ENCODE data around the gene OR10C1. TPM values are rescaled to one million over a fixed set of nuclear protein-coding genes. Genes with fewer than 3 reads are reported as not detected.

Gene OR10C1
- total and polyA plus RNA-seq, 10 of the 15 experiments (the other 5 are each of a cell fraction or from before 2014, with no cell fraction given): not detected

DNA sequence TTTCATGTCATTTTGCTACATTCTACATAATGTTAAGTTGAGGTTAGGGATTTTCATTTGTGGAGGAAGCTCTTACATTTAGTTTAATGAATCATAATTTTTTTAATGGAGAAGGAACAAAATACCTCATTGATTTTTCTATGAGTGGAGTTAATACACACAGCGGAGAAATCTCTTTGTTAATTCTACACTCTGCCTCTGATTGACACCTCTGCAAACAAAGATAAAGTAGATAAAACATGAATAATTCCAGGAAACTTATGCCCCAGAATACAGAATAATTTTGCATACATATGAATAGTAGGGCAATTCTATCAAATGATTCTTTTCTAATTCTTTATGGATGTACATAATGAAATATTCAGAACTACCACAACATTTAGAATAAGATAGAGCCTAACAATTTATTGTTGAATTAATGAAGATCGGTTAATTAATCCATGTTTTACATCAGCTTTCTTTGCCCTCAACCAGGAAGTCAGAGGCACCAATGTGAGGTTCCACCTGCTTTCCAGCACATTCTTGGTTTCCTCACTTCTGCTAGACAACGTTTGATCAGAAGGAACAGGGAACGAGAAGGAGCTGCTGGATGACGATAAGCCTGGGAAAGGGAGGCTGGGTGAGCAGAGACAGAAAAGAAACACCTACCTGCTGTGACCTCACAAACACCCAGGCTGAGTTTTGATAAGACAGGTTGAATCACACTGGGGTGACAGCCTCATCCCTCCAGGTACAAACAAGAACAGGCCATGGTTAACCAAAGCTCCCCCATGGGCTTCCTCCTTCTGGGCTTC lies 22.1 kb downstream of the OR10C1 start:
- SMC1A ChIA-PET (ENCODE audit: uncharacterized antibody, unreplicated experiment): no interaction called here
- CTCF ChIA-PET: interaction anchor here (0.6 kb wide), 2 partner anchors 553 to 1852 kb away, joined by 3 read pairs; no protein-coding TSS in a partner anchor
- intact Hi-C loops (cut with micrococcal nuclease; ENCODE audit: unreplicated experiment) (no loop called here), in situ Hi-C loops (cut with MboI) (no loop called here)
- RAD21 ChIA-PET (ENCODE audit: unreplicated experiment): no interaction called here
- no peak overlapping the region for H2AFZ ChIP-seq (ENCODE audit: control insufficient read depth, low read depth, low read length)
- POLR2A ChIA-PET: no interaction called here
- no peak overlapping the region for H3K9ac ChIP-seq (ENCODE audit: control insufficient read depth, insufficient read depth, low read length)
- no TSS peak for BruUV-seq (replicated peaks)
- H3K9me3 ChIP-seq (replicated peaks; ENCODE audit: control insufficient read depth, insufficient read depth, low read length): no peaks in the 10 kb centered on the region
- no peaks in the 10 kb centered on the region for H3K4me1 ChIP-seq (ENCODE audit: control insufficient read depth, insufficient read depth, low read length)
- no peak for TF ChIP-seq NFYB (IDR thresholded peaks at IDR 0.05; ENCODE audit: insufficient read depth, low read depth, low read length)
- no peak for TF ChIP-seq JUNB (IDR thresholded peaks at IDR 0.05)
- TF ChIP-seq, protein P1, sequence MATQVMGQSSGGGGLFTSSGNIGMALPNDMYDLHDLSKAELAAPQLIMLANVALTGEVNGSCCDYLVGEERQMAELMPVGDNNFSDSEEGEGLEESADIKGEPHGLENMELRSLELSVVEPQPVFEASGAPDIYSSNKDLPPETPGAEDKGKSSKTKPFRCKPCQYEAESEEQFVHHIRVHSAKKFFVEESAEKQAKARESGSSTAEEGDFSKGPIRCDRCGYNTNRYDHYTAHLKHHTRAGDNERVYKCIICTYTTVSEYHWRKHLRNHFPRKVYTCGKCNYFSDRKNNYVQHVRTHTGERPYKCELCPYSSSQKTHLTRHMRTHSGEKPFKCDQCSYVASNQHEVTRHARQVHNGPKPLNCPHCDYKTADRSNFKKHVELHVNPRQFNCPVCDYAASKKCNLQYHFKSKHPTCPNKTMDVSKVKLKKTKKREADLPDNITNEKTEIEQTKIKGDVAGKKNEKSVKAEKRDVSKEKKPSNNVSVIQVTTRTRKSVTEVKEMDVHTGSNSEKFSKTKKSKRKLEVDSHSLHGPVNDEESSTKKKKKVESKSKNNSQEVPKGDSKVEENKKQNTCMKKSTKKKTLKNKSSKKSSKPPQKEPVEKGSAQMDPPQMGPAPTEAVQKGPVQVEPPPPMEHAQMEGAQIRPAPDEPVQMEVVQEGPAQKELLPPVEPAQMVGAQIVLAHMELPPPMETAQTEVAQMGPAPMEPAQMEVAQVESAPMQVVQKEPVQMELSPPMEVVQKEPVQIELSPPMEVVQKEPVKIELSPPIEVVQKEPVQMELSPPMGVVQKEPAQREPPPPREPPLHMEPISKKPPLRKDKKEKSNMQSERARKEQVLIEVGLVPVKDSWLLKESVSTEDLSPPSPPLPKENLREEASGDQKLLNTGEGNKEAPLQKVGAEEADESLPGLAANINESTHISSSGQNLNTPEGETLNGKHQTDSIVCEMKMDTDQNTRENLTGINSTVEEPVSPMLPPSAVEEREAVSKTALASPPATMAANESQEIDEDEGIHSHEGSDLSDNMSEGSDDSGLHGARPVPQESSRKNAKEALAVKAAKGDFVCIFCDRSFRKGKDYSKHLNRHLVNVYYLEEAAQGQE (IDR thresholded peaks at IDR 0.05; ENCODE audit: low read depth, low read length): no peak
- TF ChIP-seq LARP7 (IDR thresholded peaks at IDR 0.05): no peak
- TF ChIP-seq IKZF1 (conservative IDR thresholded peaks at IDR 0.05): no peak
- TF ChIP-seq YBX1 (IDR thresholded peaks at IDR 0.05): no peak
- TF ChIP-seq ZNF384 (IDR thresholded peaks at IDR 0.05; ENCODE audit: borderline replicate concordance, low read depth, low read length): no peak
- no peak for TF ChIP-seq TCF7 (IDR thresholded peaks at IDR 0.05; ENCODE audit: borderline replicate concordance)
- TF ChIP-seq, protein P2, sequence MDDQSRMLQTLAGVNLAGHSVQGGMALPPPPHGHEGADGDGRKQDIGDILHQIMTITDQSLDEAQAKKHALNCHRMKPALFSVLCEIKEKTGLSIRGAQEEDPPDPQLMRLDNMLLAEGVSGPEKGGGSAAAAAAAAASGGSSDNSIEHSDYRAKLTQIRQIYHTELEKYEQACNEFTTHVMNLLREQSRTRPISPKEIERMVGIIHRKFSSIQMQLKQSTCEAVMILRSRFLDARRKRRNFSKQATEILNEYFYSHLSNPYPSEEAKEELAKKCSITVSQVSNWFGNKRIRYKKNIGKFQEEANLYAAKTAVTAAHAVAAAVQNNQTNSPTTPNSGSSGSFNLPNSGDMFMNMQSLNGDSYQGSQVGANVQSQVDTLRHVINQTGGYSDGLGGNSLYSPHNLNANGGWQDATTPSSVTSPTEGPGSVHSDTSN (IDR thresholded peaks at IDR 0.05; ENCODE audit: insufficient replicate concordance, low read depth, low read length): no peak
- TF ChIP-seq ZZZ3 (IDR thresholded peaks at IDR 0.05; ENCODE audit: control insufficient read depth, insufficient read length, low read depth): no peak
- no peak for TF ChIP-seq PAX8 (IDR thresholded peaks at IDR 0.05)
- TF ChIP-seq, protein P3, sequence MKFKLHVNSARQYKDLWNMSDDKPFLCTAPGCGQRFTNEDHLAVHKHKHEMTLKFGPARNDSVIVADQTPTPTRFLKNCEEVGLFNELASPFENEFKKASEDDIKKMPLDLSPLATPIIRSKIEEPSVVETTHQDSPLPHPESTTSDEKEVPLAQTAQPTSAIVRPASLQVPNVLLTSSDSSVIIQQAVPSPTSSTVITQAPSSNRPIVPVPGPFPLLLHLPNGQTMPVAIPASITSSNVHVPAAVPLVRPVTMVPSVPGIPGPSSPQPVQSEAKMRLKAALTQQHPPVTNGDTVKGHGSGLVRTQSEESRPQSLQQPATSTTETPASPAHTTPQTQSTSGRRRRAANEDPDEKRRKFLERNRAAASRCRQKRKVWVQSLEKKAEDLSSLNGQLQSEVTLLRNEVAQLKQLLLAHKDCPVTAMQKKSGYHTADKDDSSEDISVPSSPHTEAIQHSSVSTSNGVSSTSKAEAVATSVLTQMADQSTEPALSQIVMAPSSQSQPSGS (IDR thresholded peaks at IDR 0.05; ENCODE audit: low read length): no peak
- no peak for TF ChIP-seq PAX5 (IDR thresholded peaks at IDR 0.05; ENCODE audit: borderline replicate concordance, low read depth, low read length)
- TF ChIP-seq, protein P4, sequence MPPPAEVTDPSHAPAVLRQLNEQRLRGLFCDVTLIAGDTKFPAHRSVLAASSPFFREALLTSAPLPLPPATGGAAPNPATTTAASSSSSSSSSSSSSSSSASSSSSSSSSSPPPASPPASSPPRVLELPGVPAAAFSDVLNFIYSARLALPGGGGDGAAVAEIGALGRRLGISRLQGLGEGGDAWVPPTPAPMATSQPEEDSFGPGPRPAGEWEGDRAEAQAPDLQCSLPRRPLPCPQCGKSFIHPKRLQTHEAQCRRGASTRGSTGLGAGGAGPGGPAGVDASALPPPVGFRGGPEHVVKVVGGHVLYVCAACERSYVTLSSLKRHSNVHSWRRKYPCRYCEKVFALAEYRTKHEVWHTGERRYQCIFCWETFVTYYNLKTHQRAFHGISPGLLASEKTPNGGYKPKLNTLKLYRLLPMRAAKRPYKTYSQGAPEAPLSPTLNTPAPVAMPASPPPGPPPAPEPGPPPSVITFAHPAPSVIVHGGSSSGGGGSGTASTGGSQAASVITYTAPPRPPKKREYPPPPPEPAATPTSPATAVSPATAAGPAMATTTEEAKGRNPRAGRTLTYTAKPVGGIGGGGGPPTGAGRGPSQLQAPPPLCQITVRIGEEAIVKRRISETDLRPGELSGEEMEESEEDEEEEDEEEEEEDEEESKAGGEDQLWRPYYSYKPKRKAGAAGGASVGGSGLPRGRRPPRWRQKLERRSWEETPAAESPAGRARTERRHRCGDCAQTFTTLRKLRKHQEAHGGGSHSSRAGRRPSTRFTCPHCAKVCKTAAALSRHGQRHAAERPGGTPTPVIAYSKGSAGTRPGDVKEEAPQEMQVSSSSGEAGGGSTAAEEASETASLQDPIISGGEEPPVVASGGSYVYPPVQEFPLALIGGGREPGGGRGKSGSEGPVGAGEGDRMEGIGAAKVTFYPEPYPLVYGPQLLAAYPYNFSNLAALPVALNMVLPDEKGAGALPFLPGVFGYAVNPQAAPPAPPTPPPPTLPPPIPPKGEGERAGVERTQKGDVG (CRISPR knock-in tag; IDR thresholded peaks at IDR 0.05): no peak
- ATAC-seq (no peak), DNase-seq (ENCODE audit: low read depth, low spot score) (no peak), FAIRE-seq (no peak)
- no peaks in the 10 kb centered on the region for H3K79me2 ChIP-seq (ENCODE audit: control insufficient read depth, insufficient read depth, low read length)
- no peak overlapping the region for H3K4me3 ChIP-seq
- 0 out of 4 replicates have a peak, but pooled peaks cover 0 to 1% of the 10 kb centered on the region in 2 experiments for H3K27me3 ChIP-seq (replicated peaks in 1 of 2; ENCODE audit: control insufficient read depth in 2 of 2, insufficient read depth in 2 of 2, low read length in 1 of 2)
- no peak overlapping the region for H3K4me2 ChIP-seq (ENCODE audit: control insufficient read depth, insufficient read depth)
- 57% methylated on average over 5 of the region's 5 CpGs for WGBS (ENCODE audit: insufficient coverage, insufficient replicate concordance, low lambda C conversion rate, missing lambda C conversion rate)
- no peaks in the 10 kb centered on the region for H3K36me3 ChIP-seq (ENCODE audit: control insufficient read depth in 2 of 2, insufficient read depth in 2 of 2, low read length in 1 of 2)
- no peak overlapping the region for H3K27ac ChIP-seq (ENCODE audit: control insufficient read depth, insufficient read depth)
- no peaks in the 10 kb centered on the region for H4K20me1 ChIP-seq (ENCODE audit: control insufficient read depth, insufficient read depth)
